Head of caudate nucleus (tissue), 42 donors: ENCODE measurements around the gene BGN.

Experiments
- DNase-seq, 42 donors: peaks; one replicate each; pipeline versions ENCODE4 v3.0.0 to v3.0.0-alpha.2; 2020 to 2021; ENCODE audit warnings: mixed read lengths in 7 of 42
- intact Hi-C: fragments of 100-400 bp; cut with DNase I; formaldehyde crosslinking; loops from one replicate; pipeline ENCODE4 v1.15.0; 2022

Gene BGN

GRCh38 chrX:153494541-153495361 lies at the start of gene BGN:
BGN (plus strand) TSS chrX:153494980; CDS start chrX:153504632, 9,652 bp downstream.
- DNase-seq = peak in 33 of 42 donors; percentile 10 to 77 (median 43)
- intact Hi-C loops = no loop called here

DNA sequence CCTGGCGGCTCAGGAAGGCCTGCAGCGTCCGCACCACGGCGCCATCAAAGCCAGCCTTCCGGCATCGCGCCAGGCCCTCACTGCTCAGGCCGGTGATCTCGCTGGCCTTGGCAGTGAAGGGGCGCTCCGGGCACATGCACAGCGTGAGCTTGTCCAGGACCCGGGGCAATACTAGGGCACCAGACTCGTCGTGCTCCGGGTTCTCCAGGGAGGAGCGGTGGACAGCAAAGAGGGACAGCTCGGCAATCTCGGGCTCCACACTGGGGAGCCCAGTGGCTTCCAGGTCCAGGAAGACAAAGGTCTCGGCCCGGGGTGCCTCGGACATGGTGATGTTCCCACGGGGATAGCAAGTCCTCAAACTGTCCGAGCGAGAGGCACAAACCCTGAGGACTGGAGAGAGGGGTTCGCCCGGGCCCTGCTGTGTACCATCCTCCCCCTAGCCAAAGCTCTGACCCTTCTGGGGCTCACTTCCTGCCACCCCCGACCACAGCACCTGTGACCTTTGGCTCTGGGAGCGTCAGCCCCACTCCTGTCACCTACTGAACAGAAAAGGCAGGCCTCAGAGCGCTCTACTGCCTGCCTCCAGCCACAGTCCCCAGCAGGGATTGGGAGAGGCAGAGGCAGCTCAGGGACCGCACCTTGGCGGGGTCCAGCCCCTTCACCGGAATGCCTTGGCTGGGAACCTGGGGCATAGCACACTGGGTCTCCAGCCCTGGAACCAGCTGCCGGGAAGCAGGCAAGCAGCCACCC lies 49.5 kb upstream of the BGN start:
- no peak for DNase-seq
- intact Hi-C loops = no loop called here

DNA sequence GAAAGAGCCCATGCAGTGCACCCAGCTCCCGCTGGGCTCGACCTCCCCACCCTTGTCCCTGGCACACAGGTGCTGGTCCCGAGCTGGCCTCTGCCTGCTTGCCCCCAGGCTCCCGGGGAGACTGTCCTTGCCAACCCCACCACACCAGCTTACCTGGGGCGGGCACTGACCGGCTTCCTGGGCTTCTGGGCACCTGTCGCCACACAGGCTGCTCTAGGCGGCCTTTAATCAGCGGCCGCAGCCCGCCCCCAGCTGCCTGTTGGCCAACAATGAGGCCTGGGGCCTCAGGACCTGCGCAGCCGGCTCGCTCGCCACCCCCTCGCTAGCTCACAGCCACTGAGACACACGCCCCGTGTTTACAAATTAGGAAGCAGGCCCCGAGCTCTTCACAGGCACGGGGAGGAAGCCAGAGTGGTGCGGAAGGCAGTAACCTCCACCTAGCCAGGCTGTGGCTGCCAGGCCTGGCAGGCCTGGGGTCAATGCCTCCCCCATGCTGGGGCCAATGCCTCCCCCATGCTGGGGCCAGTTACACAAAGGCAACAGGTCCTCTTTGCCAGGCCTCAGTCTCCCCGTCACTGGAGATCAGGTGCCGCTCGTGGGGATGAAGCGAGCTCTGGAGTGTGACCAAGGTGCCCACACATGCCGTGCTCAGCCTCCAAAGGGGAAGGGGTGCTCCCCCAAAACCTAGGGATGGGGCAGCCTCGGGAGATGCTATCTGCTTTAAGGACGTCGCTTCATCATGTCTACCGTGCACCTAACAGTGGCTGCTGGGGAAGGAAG lies 48.7 kb upstream of the BGN start, which contains the start of gene TREX2:
TSS of gene TREX2 (minus strand) at position 201 of the 780 bp plus-strand sequence. CDS start 626 bp downstream, outside the sequence.
- intact Hi-C loops = no loop called here
- no peak for DNase-seq

- intact Hi-C loops = no loop called here
- no peak for DNase-seq
These were observed 48.2 kb upstream of the BGN start for GRCh38 chrX:153446636-153446936.

DNA sequence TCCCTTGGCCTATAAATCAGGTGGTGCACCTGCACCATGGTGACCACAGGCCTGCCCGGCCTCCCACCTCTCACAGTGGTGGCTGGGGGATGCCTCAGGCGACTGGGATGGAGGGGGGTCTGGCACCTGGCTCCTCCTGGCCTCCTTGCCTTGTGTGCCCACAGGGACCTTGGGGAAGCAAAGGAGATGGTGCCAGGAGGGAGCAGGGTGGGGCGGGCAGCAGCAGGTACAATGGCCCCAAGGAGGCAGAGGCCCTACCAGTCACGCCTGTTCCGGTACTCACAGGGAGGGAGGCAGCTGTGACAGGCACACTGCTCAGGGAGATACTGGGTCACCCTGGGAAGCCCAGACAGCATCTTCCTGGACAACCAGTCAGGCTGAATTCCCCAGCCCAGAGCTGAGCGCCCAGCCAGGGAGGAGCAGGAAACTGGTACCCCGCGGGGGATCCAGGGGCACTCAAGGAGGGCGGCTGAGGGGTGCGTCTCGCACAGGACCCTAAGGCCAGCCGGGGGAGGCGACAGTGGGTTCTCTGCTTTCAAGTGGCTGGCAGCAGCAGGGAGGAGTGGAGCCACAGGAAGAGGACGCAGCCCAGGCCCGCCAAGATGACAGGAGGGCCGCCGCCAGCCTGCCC lies 47.7 kb upstream of the BGN start:
- no peak for DNase-seq
- intact Hi-C loops = no loop called here

DNA sequence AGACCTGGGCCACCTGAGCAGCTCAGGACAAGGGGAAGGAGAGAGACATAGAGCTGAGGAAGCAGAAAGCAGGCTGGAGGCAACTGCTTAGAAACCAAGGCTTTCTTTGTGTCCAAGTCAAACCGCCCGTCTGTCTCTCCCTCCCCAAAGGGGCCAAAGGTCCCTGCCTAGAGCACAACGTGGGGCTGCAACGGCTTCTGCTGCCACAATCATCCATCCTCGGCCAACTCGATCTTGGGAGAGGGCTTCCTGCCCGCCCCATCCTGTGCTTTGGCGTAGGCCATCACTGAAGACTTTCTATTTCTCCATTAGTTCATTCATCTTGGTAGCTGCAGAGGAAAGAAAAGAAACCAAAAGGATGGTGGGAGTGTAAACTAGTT lies 47.2 kb upstream of the BGN start:
- intact Hi-C loops = no loop called here
- DNase-seq = no peak

DNA sequence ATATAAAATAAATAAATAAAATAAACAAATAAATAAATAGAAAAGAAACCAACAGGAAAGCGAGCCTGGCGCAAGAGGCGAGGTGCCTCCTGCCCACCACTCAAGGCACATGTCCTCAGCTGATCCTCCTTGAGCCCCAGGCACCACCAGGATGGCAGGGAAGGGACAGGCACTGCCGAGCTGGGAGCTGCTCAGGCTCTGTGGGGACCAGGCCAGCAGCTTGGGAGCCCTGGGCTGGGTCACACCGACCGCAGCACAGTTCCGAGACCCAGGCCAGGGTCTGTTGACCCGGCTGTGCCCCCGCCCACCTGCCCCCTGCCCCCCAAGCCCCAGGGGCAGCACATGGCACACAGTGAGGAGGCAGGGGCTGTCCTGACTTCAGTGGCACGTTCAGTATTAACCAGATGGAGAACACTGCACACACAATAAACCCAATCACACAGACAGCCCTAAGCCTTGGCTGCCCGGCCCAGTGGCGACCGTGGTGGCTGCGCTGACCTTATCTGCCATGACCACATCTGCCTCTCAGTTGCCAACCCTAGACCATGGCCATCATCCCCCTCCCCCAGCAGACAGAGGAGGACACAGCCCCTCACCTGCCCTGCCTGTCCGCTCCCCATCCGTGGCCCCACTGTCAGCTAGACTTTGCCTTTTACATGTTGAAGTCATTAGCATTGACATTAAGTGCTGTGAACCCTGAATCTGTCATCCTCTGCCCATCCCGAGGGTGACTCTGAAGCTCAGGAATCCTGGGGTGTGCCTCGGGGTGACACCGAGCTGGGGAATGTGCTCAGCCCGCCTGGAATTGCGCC lies 46.0 kb upstream of the BGN start:
- peak in 1 of 42 donors; percentile 10 for DNase-seq
- intact Hi-C loops = no loop called here

DNA sequence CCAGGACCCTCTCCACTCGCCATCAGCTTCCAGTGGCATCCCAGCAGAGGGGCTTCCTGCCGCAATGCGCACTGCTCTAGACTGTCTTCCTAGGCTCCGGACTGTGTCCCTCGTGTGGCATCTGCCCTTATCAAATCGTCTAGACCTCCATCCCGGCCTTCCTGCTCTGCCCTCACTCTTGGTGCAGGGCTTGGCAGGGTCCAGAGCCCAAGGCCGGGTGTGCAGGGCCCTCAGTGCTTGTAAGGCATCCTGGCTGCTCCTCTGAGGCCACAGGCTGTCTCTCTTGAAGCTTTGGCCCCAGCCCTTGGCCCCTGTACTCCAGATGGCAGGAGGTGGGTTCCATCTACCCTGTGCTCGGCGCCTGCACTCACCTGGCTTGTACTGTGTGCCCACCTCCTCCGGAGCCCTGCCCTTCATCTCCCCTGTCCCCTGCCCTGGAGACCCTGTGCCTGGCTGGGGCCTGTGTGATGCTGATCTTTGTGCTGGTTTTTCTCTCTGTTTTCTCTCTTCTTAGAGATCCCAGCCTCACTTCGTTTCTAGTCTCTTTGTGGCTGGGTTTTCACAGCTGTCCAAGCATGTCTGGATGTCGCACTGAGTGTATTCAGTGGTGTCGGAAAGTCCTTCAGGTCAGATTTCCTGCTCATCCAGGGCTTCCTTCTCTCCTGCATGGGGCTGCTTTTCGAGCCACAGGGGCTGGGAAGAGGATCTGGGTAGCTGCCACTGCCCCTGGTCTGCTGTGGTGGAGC lies 45.2 kb upstream of the BGN start:
- DNase-seq = peak in 1 of 42 donors; percentile 20
- intact Hi-C loops = no loop called here

- peak in 1 of 42 donors; percentile 4 for DNase-seq
- intact Hi-C loops = no loop called here
These were observed 44.4 kb upstream of the BGN start for GRCh38 chrX:153450114-153450948.

DNA sequence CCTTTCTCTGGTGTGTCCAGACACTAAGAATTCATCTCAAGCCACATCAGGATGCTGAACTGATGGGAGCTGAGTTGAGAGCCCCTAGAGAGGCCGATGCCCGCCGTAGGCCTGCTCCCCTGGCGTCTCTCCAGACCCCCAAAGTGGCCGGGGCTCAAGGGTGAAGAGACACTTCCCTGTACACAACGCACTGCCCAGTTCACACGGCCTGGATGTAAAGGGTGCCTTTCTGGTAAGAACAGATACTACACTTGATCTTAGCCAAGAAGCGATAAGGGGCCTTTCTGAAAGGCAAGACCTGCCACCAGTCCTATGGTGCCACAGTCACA lies 43.9 kb upstream of the BGN start:
- no peak for DNase-seq
- intact Hi-C loops = no loop called here

DNA sequence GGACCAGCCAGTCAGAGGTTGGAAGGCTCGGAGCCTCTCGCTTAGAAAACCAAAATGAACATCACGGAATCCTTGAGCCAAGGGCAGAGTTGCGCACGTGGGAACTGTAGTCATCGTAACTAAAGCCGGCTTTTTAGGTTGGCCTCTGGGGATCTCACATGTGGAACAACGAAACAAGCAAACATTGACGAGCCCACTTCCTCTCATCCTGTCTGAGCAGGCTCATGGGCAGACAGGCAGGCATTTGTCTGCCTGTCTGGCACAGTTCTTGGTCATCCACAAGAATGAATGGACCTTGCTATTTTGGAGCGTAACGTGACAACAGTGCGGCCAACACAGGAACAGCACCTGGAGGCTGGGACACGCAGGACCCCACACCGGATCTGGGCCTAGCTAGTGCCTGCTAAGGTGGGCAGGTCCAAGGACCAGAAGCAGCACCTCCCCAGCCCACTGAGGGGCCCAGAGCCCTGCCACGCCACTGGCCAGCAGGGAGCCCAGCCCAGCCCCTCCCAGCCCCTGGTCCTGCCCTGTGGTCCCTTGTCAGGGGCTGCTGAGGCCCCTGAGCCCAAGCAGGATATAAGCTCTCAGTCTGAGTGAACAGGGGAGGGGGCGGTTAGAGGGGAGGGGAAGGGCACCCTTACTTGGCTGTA lies 39.8 kb upstream of the BGN start:
- intact Hi-C loops = no loop called here
- DNase-seq = no peak

DNA sequence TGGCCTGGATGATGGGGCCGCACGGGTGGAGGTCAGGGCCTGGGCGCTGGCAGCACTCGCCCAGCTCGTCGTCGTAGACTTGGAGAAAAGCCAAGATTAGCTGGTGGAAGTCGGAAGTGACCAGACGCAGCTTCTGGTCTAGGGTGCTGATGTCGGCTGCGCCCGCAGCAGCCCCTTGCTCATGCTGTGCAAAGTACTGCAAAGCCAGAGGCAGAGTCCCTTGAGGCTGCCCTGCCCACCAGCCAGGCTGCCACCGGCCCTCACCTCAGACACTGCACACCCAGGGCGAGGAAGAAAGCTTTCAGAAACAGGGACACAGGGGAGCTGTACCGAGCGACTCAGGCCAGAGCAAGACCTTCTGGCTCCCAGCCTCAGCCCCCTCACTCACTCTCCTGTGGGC lies 39.2 kb upstream of the BGN start:
- DNase-seq = no peak
- intact Hi-C loops = no loop called here

- peak in 17 of 42 donors; percentile 10 to 53 (median 34) for DNase-seq
- intact Hi-C loops = no loop called here
These were observed 38.6 kb upstream of the BGN start for GRCh38 chrX:153456161-153456560.

- intact Hi-C loops = no loop called here
- DNase-seq = no peak
These were observed 38.1 kb upstream of the BGN start for GRCh38 chrX:153456704-153457103.

- intact Hi-C loops = no loop called here
- no peak for DNase-seq
These were observed 37.5 kb upstream of the BGN start for GRCh38 chrX:153457136-153457825.
